ENCODE results near the gene TMEM131. TPM values are rescaled to one million over a fixed set of nuclear protein-coding genes. Genes with fewer than 3 reads are reported as not detected.

TMEM131 gene
- polyA plus RNA-seq, 3 donors = 7.0 to 23.6 (median 8.2) TPM

- Histone ChIP-seq H3K4me2 (replicated peaks; ENCODE audit: extremely low read depth, low read length, poor library complexity, severe bottlenecking) (no peak overlapping the region), H3K4me1 (ENCODE audit: control insufficient read depth in 1 of 2, insufficient read depth in 2 of 2, low read length in 2 of 2) (peaks cover 8 to 20% of the 10 kb centered on the region in 2 donors), H4K20me1 (ENCODE audit: insufficient read depth, low read length) (peaks cover 100% of the 10 kb centered on the region), H3K9me3 (replicated peaks in 1 of 2; ENCODE audit: control insufficient read depth in 1 of 2, insufficient read depth in 1 of 2, low read length in 2 of 2) (no peaks in the 10 kb centered on the region), H3K79me2 (ENCODE audit: insufficient read depth, low read length) (peaks cover 100% of the 10 kb centered on the region), H3K27me3 (ENCODE audit: control insufficient read depth in 2 of 2, insufficient read depth in 2 of 2, low read length in 2 of 2) (no peaks in the 10 kb centered on the region), H3K36me3 (replicated peaks in 1 of 2; ENCODE audit: control insufficient read depth in 1 of 2, insufficient read depth in 2 of 2, low read length in 2 of 2) (no peaks in the 10 kb centered on the region), H2AFZ (ENCODE audit: insufficient read depth, low read depth, low read length, poor library complexity, severe bottlenecking) (no peak overlapping the region), H3K27ac (ENCODE audit: low read depth in 1 of 2, low read length in 2 of 2) (no peak overlapping the region), H3K9ac (ENCODE audit: insufficient read depth, low read length, poor library complexity, severe bottlenecking) (no peak overlapping the region), H3K4me3 (replicated peaks in 1 of 3; ENCODE audit: low read depth in 2 of 3, low read length in 3 of 3) (no peak overlapping the region)
- Mint-ChIP-seq H3K27ac (peak overlapping the region in 1 of 7 donors; percentile 32), H3K27me3 (ENCODE audit: low read depth in 3 of 3) (peaks cover 0 to 1% (median 0%) of the 10 kb centered on the region in 3 donors), H3K9me3 (peaks cover 0 to under 1% (median 0%) of the 10 kb centered on the region in 7 donors), H3K4me1 (peaks cover 63% of the 10 kb centered on the region), H3K4me3 (no peak overlapping the region), H3K36me3 (peaks cover 0 to 3% of the 10 kb centered on the region in 2 donors)
- DNase-seq = no peak
- intact Hi-C loops (cut with micrococcal nuclease) = no loop called here
- no peak for TF ChIP-seq CTCF (IDR thresholded peaks at IDR 0.05)
Observed at GRCh38 chr2:97967216-97967592, 28.5 kb downstream of the TMEM131 start.

GRCh38 chr2:97966545-97967215, 29.1 kb downstream of the TMEM131 start:
- Histone ChIP-seq H3K27me3 (ENCODE audit: control insufficient read depth in 2 of 2, insufficient read depth in 2 of 2, low read length in 2 of 2) (no peaks in the 10 kb centered on the region), H2AFZ (ENCODE audit: insufficient read depth, low read depth, low read length, poor library complexity, severe bottlenecking) (no peak overlapping the region), H3K4me3 (replicated peaks in 1 of 3; ENCODE audit: low read depth in 2 of 3, low read length in 3 of 3) (no peak overlapping the region), H4K20me1 (ENCODE audit: insufficient read depth, low read length) (peaks cover 100% of the 10 kb centered on the region), H3K4me2 (replicated peaks; ENCODE audit: extremely low read depth, low read length, poor library complexity, severe bottlenecking) (no peak overlapping the region), H3K27ac (ENCODE audit: low read depth in 1 of 2, low read length in 2 of 2) (no peak overlapping the region), H3K79me2 (ENCODE audit: insufficient read depth, low read length) (peaks cover 100% of the 10 kb centered on the region), H3K9ac (ENCODE audit: insufficient read depth, low read length, poor library complexity, severe bottlenecking) (no peak overlapping the region), H3K4me1 (ENCODE audit: control insufficient read depth in 1 of 2, insufficient read depth in 2 of 2, low read length in 2 of 2) (peaks cover 8 to 20% of the 10 kb centered on the region in 2 donors), H3K36me3 (replicated peaks in 1 of 2; ENCODE audit: control insufficient read depth in 1 of 2, insufficient read depth in 2 of 2, low read length in 2 of 2) (no peaks in the 10 kb centered on the region), H3K9me3 (replicated peaks in 1 of 2; ENCODE audit: control insufficient read depth in 1 of 2, insufficient read depth in 1 of 2, low read length in 2 of 2) (no peaks in the 10 kb centered on the region)
- Mint-ChIP-seq H3K4me3 (no peak overlapping the region), H3K36me3 (peaks cover 0 to 3% of the 10 kb centered on the region in 2 donors), H3K27me3 (ENCODE audit: low read depth in 3 of 3) (peaks cover 0 to 1% (median 0%) of the 10 kb centered on the region in 3 donors), H3K27ac (no peak overlapping the region), H3K9me3 (peaks cover 0 to 2% (median 0%) of the 10 kb centered on the region in 7 donors), H3K4me1 (peaks cover 63% of the 10 kb centered on the region)
- intact Hi-C loops (cut with micrococcal nuclease) = no loop called here
- no peak for TF ChIP-seq CTCF (IDR thresholded peaks at IDR 0.05)
- no peak for DNase-seq
- WGBS (ENCODE audit: insufficient coverage) = 100% methylated on average over 1 of the region's 3 CpGs
